ENCODE data around the gene RBL1. TPM values are rescaled to one million over a fixed set of nuclear protein-coding genes. Genes with fewer than 3 reads are reported as not detected.
"Not testable (repeated sequence)": the region's sequence is repeated elsewhere in the genome, so short reads cannot be mapped to it uniquely, and the experiment has no call there.

RBL1 gene
- total and polyA plus RNA-seq, 9 donors, result 3.0 to 11.1 (median 7.5) TPM

DNA sequence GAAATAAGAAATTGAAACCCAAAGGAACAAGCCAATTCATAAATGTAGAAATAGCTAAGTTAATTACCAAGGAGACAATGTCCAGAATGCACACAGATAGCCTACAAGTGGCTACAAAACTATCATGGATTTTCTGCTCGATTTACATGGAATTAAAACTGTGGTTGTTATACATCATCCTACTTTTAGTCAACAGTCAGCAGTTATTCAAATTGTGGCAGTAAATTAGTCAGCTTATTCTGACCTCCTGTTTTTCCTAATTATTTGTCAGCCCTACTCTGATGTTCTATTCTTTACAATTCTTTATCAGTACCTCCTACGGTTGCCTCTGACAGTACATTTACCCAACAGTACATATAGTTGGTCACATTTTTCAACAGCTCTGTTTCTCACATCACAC lies 29.6 kb downstream of the RBL1 start:
- H3K27ac ChIP-seq, result no peak overlapping the region
- TF ChIP-seq EP300 (IDR thresholded peaks at IDR 0.05) (no peak), POLR2A (IDR thresholded peaks at IDR 0.05) (no peak)
- TF ChIP-seq, protein P1, sequence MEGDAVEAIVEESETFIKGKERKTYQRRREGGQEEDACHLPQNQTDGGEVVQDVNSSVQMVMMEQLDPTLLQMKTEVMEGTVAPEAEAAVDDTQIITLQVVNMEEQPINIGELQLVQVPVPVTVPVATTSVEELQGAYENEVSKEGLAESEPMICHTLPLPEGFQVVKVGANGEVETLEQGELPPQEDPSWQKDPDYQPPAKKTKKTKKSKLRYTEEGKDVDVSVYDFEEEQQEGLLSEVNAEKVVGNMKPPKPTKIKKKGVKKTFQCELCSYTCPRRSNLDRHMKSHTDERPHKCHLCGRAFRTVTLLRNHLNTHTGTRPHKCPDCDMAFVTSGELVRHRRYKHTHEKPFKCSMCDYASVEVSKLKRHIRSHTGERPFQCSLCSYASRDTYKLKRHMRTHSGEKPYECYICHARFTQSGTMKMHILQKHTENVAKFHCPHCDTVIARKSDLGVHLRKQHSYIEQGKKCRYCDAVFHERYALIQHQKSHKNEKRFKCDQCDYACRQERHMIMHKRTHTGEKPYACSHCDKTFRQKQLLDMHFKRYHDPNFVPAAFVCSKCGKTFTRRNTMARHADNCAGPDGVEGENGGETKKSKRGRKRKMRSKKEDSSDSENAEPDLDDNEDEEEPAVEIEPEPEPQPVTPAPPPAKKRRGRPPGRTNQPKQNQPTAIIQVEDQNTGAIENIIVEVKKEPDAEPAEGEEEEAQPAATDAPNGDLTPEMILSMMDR (IDR thresholded peaks at IDR 0.05), result no peak
- intact Hi-C loops (cut with DNase I), result no loop called here
- no peak for DNase-seq
- H3K9me3 ChIP-seq, result no peaks in the 10 kb centered on the region
- no peaks in the 10 kb centered on the region for H3K27me3 ChIP-seq
- H3K4me3 ChIP-seq, result no peak overlapping the region
- 86 to 89% (median 89%) methylated on average over 2 of the region's 2 CpGs for WGBS, 3 donors
- no peaks in the 10 kb centered on the region for H3K36me3 ChIP-seq
- no peaks in the 10 kb centered on the region for H3K4me1 ChIP-seq (ENCODE audit: insufficient read depth)

DNA sequence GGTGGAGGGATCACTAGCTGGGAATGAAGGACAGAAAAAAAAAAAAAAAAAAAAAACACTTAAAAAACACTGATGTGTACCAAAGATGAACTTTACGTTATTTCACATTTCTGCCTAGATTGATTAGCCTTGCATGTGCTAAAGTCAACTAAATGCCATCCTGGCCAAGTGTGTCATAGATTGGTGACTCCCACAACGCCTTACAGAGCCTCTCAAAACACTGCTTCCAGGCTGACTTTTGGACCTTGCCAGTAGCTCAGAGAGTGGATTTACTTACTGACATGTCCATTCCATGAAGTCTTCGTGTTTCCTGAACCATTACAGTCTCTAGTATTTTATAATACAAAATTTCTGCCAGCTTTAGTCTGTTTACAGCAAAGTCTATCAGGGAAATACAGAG lies 40.5 kb downstream of the RBL1 start:
- H3K27me3 ChIP-seq, result no peaks in the 10 kb centered on the region
- H3K4me3 ChIP-seq, result no peak overlapping the region
- DNase-seq, result no peak
- no peaks in the 10 kb centered on the region for H3K9me3 ChIP-seq
- 90 to 96% (median 93%) methylated on average over 3 of the region's 3 CpGs for WGBS, 3 donors
- TF ChIP-seq POLR2A (IDR thresholded peaks at IDR 0.05) (no peak), EP300 (IDR thresholded peaks at IDR 0.05) (no peak)
- TF ChIP-seq, protein P1 (IDR thresholded peaks at IDR 0.05), result no peak
- intact Hi-C loops (cut with DNase I), result no loop called here
- no peaks in the 10 kb centered on the region for H3K36me3 ChIP-seq
- no peak overlapping the region for H3K27ac ChIP-seq
- H3K4me1 ChIP-seq (ENCODE audit: insufficient read depth), result no peaks in the 10 kb centered on the region

DNA sequence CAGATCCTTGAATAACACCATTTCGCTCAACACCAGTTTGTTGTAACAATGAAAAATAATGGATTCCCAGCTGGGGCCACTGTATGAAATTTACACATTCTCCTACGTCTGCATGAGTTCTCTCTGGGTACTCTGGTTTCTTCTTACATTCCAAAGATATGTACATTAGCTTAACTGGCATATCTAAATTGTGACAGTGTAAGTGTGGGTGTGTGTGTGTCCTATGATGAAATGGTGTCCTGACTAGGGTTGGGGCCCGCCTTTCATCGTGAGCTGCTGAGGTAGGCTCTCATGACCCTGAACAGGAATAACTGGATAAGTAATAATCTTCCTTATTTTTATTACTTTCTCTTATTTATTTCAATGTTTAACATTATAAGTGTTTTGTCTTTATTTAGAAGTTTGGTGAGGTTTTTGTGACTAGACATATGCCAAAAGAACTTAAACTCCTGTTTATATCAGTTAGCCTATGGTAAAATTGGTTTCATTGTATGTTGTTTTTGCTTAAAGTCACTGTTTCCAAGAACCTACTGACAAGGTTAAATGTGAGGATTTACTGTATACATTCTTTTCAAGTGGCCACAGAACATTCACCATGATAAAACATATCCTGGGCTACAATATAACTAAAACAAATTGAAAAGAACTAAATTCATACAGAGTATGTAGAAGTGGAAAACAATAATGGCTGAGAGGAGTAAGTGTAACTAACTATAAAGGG lies 42.4 kb downstream of the RBL1 start:
- DNase-seq, result no peak
- TF ChIP-seq POLR2A (IDR thresholded peaks at IDR 0.05), result no peak
- TF ChIP-seq, protein P1 (IDR thresholded peaks at IDR 0.05), result no peak
- no peak for TF ChIP-seq EP300 (IDR thresholded peaks at IDR 0.05)
- Histone ChIP-seq H3K9me3 (no peaks in the 10 kb centered on the region), H3K27ac (no peak overlapping the region), H3K4me3 (no peak overlapping the region), H3K4me1 (ENCODE audit: insufficient read depth) (no peaks in the 10 kb centered on the region), H3K27me3 (no peaks in the 10 kb centered on the region), H3K36me3 (no peaks in the 10 kb centered on the region)
- intact Hi-C loops (cut with DNase I), result no loop called here
- 88 to 89% (median 88%) methylated on average over 4 of the region's 4 CpGs for WGBS, 3 donors

DNA sequence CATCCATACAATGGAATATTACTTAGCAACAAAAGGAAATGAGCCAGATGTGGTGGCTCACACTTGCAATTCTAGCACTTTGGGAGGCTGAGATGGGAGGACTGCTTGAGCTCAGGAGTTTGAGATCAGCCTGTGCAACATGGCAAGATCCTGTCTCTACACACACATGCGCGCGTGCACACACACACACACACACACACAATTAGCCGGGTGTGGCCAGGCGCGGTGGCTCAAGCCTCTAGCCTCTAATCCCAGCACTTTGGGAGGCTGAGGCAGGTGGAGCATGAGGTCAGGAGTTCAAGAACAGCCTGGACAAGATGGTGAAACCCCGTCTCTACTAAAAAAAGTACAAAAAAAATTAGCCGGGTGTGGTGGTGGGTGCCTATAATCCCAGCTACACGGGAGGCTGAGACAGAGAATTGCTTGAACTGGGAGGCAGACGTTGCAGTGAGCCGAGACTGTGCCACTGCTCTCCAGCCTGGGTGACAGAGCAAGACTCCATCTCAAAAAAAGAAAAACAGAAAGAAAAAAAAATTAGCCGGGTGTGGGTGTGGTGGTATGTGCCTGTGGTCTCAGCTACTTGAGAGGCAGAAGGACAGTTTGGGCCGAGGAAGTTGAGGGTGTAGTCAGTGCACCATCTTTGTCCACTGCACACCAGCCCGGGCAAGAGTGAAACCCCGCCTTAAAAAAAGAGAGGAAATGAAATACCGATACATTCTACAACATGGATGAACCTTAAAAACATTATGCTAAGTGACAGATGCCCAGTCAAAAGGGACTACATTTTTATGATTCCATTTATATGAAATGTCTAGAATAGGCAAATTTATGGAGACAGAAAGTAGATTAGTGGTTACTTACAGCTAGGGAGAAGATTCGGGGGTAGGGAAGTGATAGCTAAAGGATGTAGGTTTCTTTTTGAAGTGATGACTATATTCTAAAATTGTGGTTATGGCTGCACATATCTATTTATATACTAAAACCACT lies 52.5 kb downstream of the RBL1 start:
- WGBS, 3 donors, result 95% methylated on average over 17 of the region's 17 CpGs
- Histone ChIP-seq H3K4me1 (ENCODE audit: insufficient read depth) (no peaks in the 10 kb centered on the region), H3K36me3 (no peaks in the 10 kb centered on the region), H3K27me3 (no peaks in the 10 kb centered on the region), H3K4me3 (no peak overlapping the region), H3K27ac (no peak overlapping the region), H3K9me3 (no peaks in the 10 kb centered on the region)
- TF ChIP-seq, protein P1 (IDR thresholded peaks at IDR 0.05), result no peak
- no peak for TF ChIP-seq POLR2A (IDR thresholded peaks at IDR 0.05)
- no peak for TF ChIP-seq EP300 (IDR thresholded peaks at IDR 0.05)
- intact Hi-C loops (cut with DNase I), result no loop called here
- no peak for DNase-seq

DNA sequence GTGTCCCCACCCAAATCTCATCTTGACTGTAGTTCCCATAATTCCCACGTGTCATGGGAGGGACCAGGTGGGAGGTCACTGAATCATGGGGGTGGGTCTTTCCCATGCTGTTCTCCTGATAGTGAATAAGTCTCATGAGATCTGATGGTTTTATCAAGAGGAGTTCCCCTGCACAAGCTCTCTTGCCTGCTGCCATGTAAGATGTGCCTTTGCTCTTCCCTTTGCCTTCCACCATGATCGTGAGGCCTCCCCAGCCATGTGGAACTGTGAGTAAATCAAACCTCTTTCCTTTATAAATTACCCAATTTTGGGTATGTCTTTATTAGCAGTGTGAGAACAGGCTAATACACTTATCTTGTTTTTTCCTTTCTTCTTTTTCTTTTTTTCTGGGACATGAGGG lies 56.4 kb downstream of the RBL1 start:
- DNase-seq; H3K27ac ChIP-seq; H3K9me3 ChIP-seq; intact Hi-C loops (cut with DNase I); H3K4me1 ChIP-seq (ENCODE audit: insufficient read depth); H3K36me3 ChIP-seq; H3K4me3 ChIP-seq; H3K27me3 ChIP-seq: not testable (repeated sequence)
- 96 to 98% (median 97%) methylated on average over 2 of the region's 2 CpGs for WGBS, 3 donors

Data from ovary (tissue), 9 donors.